ENCODE measurements around the gene RBFOX2.
"Not testable (repeated sequence)": the region's sequence is repeated elsewhere in the genome, so short reads cannot be mapped to it uniquely, and the experiment has no call there.

The RBFOX2 gene

GRCh38 chr22:36055376-36056295 lies 27.0 kb upstream of the RBFOX2 start:
- H3K4me3 ChIP-seq (ENCODE audit: low read length) = no peak overlapping the region
- no peak for TF ChIP-seq CTCF (conservative IDR thresholded peaks at IDR 0.05; ENCODE audit: low read depth, low read length)
- no peak for DNase-seq (ENCODE audit: low read depth)

GRCh38 chr22:36054446-36054845 lies 25.8 kb upstream of the RBFOX2 start:
- not testable (repeated sequence) for H3K4me3 ChIP-seq (ENCODE audit: low read length); DNase-seq (ENCODE audit: low read depth)

- no peak for DNase-seq (ENCODE audit: low read depth)
- no peak overlapping the region for H3K4me3 ChIP-seq (ENCODE audit: low read length)
- no peak for TF ChIP-seq CTCF (conservative IDR thresholded peaks at IDR 0.05; ENCODE audit: low read depth, low read length)
These were observed 24.9 kb upstream of the RBFOX2 start for GRCh38 chr22:36053242-36054147.

- no peak for TF ChIP-seq CTCF (conservative IDR thresholded peaks at IDR 0.05; ENCODE audit: low read depth, low read length)
- H3K4me3 ChIP-seq (ENCODE audit: low read length) = no peak overlapping the region
- DNase-seq (ENCODE audit: low read depth) = no peak
These were observed 23.9 kb upstream of the RBFOX2 start for GRCh38 chr22:36052505-36052941.

DNA sequence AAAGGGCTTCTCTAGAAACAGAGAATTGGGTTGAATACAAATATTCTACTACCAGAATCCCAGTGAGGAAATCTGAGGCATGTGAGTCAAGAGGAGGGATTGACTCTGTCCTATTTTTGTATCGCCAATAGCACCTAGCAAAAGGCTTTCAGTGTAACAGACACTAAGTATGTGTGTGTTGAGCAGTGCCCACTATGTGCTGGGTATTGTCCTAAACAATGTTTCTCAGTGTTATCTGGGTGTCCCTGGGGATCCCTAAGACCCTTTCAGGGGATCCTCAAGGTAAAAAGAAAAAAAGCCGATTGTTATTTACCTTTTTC lies 21.0 kb upstream of the RBFOX2 start:
- H3K4me3 ChIP-seq (ENCODE audit: low read length) = no peak overlapping the region
- no peak for TF ChIP-seq CTCF (conservative IDR thresholded peaks at IDR 0.05; ENCODE audit: low read depth, low read length)
- no peak for DNase-seq (ENCODE audit: low read depth)

DNA sequence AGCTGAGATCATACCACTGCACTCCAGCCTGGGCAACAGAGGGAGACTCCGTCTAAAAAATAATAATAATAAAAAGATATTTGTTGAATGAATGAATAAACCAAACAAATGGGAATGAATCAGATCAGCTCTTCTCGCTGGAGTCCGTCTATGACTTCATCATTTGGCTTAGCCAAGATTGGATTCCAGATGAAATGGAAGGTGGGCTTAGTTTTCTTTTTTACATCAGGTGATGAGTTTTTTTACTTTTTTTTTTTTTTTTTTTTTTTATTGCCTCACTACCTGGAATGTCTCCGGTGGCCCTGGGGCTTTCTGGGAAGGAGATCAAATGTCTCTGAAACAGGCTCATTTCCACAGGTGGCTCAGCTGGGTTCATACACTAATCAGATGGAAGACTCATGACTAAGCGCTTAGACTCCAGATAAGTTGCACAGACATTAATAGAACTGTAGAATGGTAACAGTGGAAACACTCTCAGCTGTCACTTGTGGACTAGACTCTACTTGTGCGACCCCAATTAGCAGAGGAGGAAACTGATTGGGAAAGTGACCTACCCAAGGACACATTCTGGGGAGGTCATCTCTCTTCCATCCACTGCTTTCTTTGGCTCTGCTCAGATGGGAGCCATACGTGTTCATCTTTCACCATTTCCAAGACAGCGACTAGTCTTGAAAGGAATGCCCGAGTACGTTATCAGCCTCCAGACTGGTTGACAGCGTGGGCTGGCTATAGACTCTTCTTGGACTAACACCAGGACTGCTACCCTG lies 20.5 kb upstream of the RBFOX2 start:
- no peak for TF ChIP-seq CTCF (conservative IDR thresholded peaks at IDR 0.05; ENCODE audit: low read depth, low read length)
- DNase-seq (ENCODE audit: low read depth) = no peak
- H3K4me3 ChIP-seq (ENCODE audit: low read length) = no peak overlapping the region

DNA sequence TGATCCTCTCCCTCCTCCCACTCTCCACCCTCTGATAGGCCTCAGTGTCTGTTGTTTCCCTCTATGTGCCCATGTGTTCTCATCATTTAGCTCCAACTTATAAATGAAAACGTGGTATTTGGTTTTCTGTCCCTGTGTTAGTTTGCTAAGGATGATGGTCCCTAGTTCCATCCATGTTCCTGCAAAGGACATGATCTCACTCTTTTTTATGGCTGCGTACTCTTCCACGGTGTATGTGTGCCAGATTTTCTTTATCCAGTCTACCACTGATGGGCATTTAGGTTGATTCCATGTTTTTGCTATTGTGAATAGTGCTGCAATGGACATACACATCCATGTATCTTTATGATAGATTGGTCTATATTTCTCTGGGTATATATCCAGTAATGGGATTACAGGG lies 15.9 kb upstream of the RBFOX2 start:
- not testable (repeated sequence) for H3K4me3 ChIP-seq (ENCODE audit: low read length); DNase-seq (ENCODE audit: low read depth)

Data from retinal pigment epithelial cell (primary cell).